ENCODE measurements around the gene IGF1R.

IGF1R gene

DNA sequence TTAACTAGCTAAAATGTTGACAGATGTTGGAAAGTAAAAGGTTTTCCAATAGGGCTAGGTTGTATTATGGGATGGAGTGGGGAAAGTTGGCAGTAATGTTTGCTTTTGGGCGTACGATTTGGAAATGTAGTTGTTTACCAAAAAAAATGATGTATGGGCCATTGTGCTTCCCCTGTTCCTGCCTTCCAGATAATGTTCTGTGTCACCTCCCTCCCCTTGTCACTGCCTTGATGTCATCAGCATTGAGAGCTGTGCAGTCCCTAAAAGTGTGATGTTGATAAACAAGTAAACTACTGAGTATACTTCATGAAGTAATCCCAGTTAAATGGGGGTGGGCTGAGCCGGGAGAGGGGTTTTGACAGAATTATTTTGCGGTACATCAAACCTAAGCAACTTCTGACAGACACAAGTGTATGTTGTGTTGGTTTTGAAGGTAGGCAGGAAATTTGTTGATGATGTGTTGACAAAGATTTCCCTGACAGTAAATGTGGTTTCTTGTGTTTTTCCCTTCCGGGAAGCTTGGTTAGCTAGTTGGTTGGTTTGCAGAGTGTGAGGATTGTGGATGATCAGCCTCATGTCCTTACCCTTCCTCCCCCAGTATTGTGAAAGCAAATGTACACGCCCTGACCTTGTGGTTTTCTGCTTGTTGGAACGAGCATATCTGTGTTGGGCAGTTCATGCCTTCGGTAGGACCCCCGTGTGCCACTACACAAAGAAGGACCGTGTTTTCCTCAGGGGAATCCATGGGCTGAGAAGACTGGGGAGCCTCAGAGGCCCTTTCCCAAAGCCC lies 271.9 kb downstream of the IGF1R start:
- no peak for DNase-seq (ENCODE audit: low spot score)
- H3K27me3 ChIP-seq (ENCODE audit: insufficient read depth, poor library complexity, severe bottlenecking) = no peaks in the 10 kb centered on the region
- peaks cover 6% of the 10 kb centered on the region for H3K4me1 ChIP-seq (ENCODE audit: insufficient read depth, poor library complexity, severe bottlenecking)
- H3K27ac ChIP-seq (ENCODE audit: poor library complexity, severe bottlenecking) = peak overlapping the region; percentile 7
- peak; percentile 19; the same call in 1 of the 3 replicates for ATAC-seq (ENCODE audit: low read depth)
- peaks cover 94% of the 10 kb centered on the region for H3K36me3 ChIP-seq (ENCODE audit: low read depth)
- H3K9me3 ChIP-seq (ENCODE audit: severe bottlenecking) = no peaks in the 10 kb centered on the region
- no peak for TF ChIP-seq CTCF (IDR thresholded peaks at IDR 0.05; ENCODE audit: poor library complexity, severe bottlenecking)
- no peak overlapping the region for H3K4me3 ChIP-seq (ENCODE audit: severe bottlenecking)

- Histone ChIP-seq H3K4me3 (ENCODE audit: severe bottlenecking) (no peak overlapping the region), H3K4me1 (ENCODE audit: insufficient read depth, poor library complexity, severe bottlenecking) (peaks cover 6% of the 10 kb centered on the region), H3K27me3 (ENCODE audit: insufficient read depth, poor library complexity, severe bottlenecking) (no peaks in the 10 kb centered on the region), H3K27ac (ENCODE audit: poor library complexity, severe bottlenecking) (no peak overlapping the region), H3K9me3 (ENCODE audit: severe bottlenecking) (no peaks in the 10 kb centered on the region), H3K36me3 (ENCODE audit: low read depth) (peaks cover 94% of the 10 kb centered on the region)
- TF ChIP-seq CTCF (IDR thresholded peaks at IDR 0.05; ENCODE audit: poor library complexity, severe bottlenecking) = no peak
- ATAC-seq (ENCODE audit: low read depth) = no peak
- DNase-seq (ENCODE audit: low spot score) = no peak
Observed at GRCh38 chr15:98923171-98923570, 274.8 kb downstream of the IGF1R start.

GRCh38 chr15:98923579-98923978 lies 275.2 kb downstream of the IGF1R start:
- H3K27ac ChIP-seq (ENCODE audit: poor library complexity, severe bottlenecking) = peak overlapping the region; percentile 21
- H3K27me3 ChIP-seq (ENCODE audit: insufficient read depth, poor library complexity, severe bottlenecking) = no peaks in the 10 kb centered on the region
- peaks cover 6% of the 10 kb centered on the region for H3K4me1 ChIP-seq (ENCODE audit: insufficient read depth, poor library complexity, severe bottlenecking)
- ATAC-seq (ENCODE audit: low read depth) (no peak), DNase-seq (ENCODE audit: low spot score) (no peak)
- no peaks in the 10 kb centered on the region for H3K9me3 ChIP-seq (ENCODE audit: severe bottlenecking)
- TF ChIP-seq CTCF (IDR thresholded peaks at IDR 0.05; ENCODE audit: poor library complexity, severe bottlenecking) = no peak
- peaks cover 94% of the 10 kb centered on the region for H3K36me3 ChIP-seq (ENCODE audit: low read depth)
- H3K4me3 ChIP-seq (ENCODE audit: severe bottlenecking) = no peak overlapping the region

DNA sequence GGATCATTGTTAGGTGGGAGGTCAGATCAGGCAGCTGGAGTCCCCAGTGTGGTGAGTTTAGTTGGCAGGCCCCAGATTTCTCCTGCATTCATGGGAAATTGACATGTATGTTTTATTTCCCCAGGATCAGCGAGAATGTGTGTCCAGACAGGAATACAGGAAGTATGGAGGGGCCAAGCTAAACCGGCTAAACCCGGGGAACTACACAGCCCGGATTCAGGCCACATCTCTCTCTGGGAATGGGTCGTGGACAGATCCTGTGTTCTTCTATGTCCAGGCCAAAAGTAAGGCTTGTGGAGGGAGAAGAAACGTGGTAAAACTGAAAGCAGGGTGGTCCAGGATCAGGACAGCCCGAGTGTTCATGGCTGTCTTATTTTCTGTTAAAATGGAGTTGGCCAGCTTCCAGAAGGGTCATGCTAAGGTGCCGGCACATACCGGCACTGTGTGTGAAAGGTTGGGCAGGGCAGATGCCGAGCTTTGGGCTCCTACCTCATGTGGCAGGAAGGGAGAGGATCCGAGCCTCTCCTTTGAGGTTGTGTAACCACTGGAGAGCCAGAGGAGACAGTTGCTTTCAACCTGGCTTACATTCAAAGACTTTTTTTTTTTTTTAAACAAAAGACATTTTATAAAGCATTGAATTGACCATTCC lies 276.2 kb downstream of the IGF1R start:
- H3K4me1 ChIP-seq (ENCODE audit: insufficient read depth, poor library complexity, severe bottlenecking) = peaks cover 6% of the 10 kb centered on the region
- no peaks in the 10 kb centered on the region for H3K9me3 ChIP-seq (ENCODE audit: severe bottlenecking)
- H3K27me3 ChIP-seq (ENCODE audit: insufficient read depth, poor library complexity, severe bottlenecking) = no peaks in the 10 kb centered on the region
- TF ChIP-seq CTCF (IDR thresholded peaks at IDR 0.05; ENCODE audit: poor library complexity, severe bottlenecking) = no peak
- DNase-seq (ENCODE audit: low spot score) (no peak), ATAC-seq (ENCODE audit: low read depth) (peak; percentile 20; the same call in 1 of the 3 replicates)
- H3K4me3 ChIP-seq (ENCODE audit: severe bottlenecking) = no peak overlapping the region
- peak overlapping the region; percentile 21 for H3K27ac ChIP-seq (ENCODE audit: poor library complexity, severe bottlenecking)
- H3K36me3 ChIP-seq (ENCODE audit: low read depth) = peaks cover 97% of the 10 kb centered on the region

- TF ChIP-seq CTCF (IDR thresholded peaks at IDR 0.05; ENCODE audit: poor library complexity, severe bottlenecking) = no peak
- Histone ChIP-seq H3K36me3 (ENCODE audit: low read depth) (peaks cover 100% of the 10 kb centered on the region), H3K4me3 (ENCODE audit: severe bottlenecking) (no peak overlapping the region), H3K9me3 (ENCODE audit: severe bottlenecking) (no peaks in the 10 kb centered on the region), H3K4me1 (ENCODE audit: insufficient read depth, poor library complexity, severe bottlenecking) (no peaks in the 10 kb centered on the region), H3K27me3 (ENCODE audit: insufficient read depth, poor library complexity, severe bottlenecking) (no peaks in the 10 kb centered on the region), H3K27ac (ENCODE audit: poor library complexity, severe bottlenecking) (no peak overlapping the region)
- ATAC-seq (ENCODE audit: low read depth) = no peak
- DNase-seq (ENCODE audit: low spot score) = no peak
Observed at GRCh38 chr15:98926236-98926635, 277.9 kb downstream of the IGF1R start.
